ENCODE data around the gene PRAMEF13.
"Not testable (repeated sequence)": the region's sequence is repeated elsewhere in the genome, so short reads cannot be mapped to it uniquely, and the experiment has no call there.

The PRAMEF13 gene

GRCh38 chr1:13201309-13201708 lies at the start of gene PRAMEF13:
Gene PRAMEF13 (minus strand): TSS chr1:13201409. CDS start chr1:13199589, 1,820 bp downstream.
- DNase-seq (ENCODE audit: low spot score): not testable (repeated sequence)

- DNase-seq (ENCODE audit: low spot score): not testable (repeated sequence)
Measured at GRCh38 chr1:13247122-13247521, 45.9 kb upstream of the PRAMEF13 start.

GRCh38 chr1:13246554-13246871 lies 45.3 kb upstream of the PRAMEF13 start:
- not testable (repeated sequence) for DNase-seq (ENCODE audit: low spot score)

- DNase-seq (ENCODE audit: low spot score): not testable (repeated sequence)
Measured at GRCh38 chr1:13245841-13246553, 44.8 kb upstream of the PRAMEF13 start.

- DNase-seq (ENCODE audit: low spot score): not testable (repeated sequence)
Measured at GRCh38 chr1:13243536-13244263, 42.5 kb upstream of the PRAMEF13 start.

- not testable (repeated sequence) for DNase-seq (ENCODE audit: low spot score)
Measured at GRCh38 chr1:13239633-13240032, 38.4 kb upstream of the PRAMEF13 start.

- not testable (repeated sequence) for DNase-seq (ENCODE audit: low spot score)
Measured at GRCh38 chr1:13237572-13237971, 36.4 kb upstream of the PRAMEF13 start.

- DNase-seq (ENCODE audit: low spot score): not testable (repeated sequence)
Measured at GRCh38 chr1:13234057-13234456, 32.8 kb upstream of the PRAMEF13 start.

- DNase-seq (ENCODE audit: low spot score): not testable (repeated sequence)
Measured at GRCh38 chr1:13232056-13232455, 30.8 kb upstream of the PRAMEF13 start.

GRCh38 chr1:13231061-13231750 lies 30.0 kb upstream of the PRAMEF13 start:
- DNase-seq (ENCODE audit: low spot score): not testable (repeated sequence)

GRCh38 chr1:13230601-13231000 lies 29.4 kb upstream of the PRAMEF13 start:
- DNase-seq (ENCODE audit: low spot score): not testable (repeated sequence)

- DNase-seq (ENCODE audit: low spot score): not testable (repeated sequence)
Measured at GRCh38 chr1:13230096-13230495, 28.9 kb upstream of the PRAMEF13 start.

- peak; percentile 26 for DNase-seq (ENCODE audit: low spot score)
Measured at GRCh38 chr1:13228343-13228781, 27.2 kb upstream of the PRAMEF13 start.

- not testable (repeated sequence) for DNase-seq (ENCODE audit: low spot score)
Measured at GRCh38 chr1:13227271-13228055, 26.3 kb upstream of the PRAMEF13 start.

GRCh38 chr1:13225675-13226204 lies 24.5 kb upstream of the PRAMEF13 start, which contains the start of gene PRAMEF18:
Gene PRAMEF18 (minus strand): TSS chr1:13226154. CDS start chr1:13226106, 48 bp downstream.
- DNase-seq (ENCODE audit: low spot score): not testable (repeated sequence)

GRCh38 chr1:13224480-13225060 lies 23.4 kb upstream of the PRAMEF13 start:
- no peak for DNase-seq (ENCODE audit: low spot score)

GRCh38 chr1:13222788-13223187 lies 21.6 kb upstream of the PRAMEF13 start:
- not testable (repeated sequence) for DNase-seq (ENCODE audit: low spot score)

- not testable (repeated sequence) for DNase-seq (ENCODE audit: low spot score)
Measured at GRCh38 chr1:13219203-13219602, 18.0 kb upstream of the PRAMEF13 start.

GRCh38 chr1:13216619-13217018 lies 15.4 kb upstream of the PRAMEF13 start:
- not testable (repeated sequence) for DNase-seq (ENCODE audit: low spot score)

GRCh38 chr1:13208712-13209111 lies 7.5 kb upstream of the PRAMEF13 start:
- DNase-seq (ENCODE audit: low spot score): not testable (repeated sequence)

- not testable (repeated sequence) for DNase-seq (ENCODE audit: low spot score)
Measured at GRCh38 chr1:13171548-13171947, 29.7 kb downstream of the PRAMEF13 start, which contains the start of gene PRAMEF9. Gene PRAMEF9 (plus strand): TSS chr1:13171848. CDS start chr1:13175281, 3,433 bp downstream.
